Measurements from ENCODE around the gene STH. TPM values are rescaled to one million over a fixed set of nuclear protein-coding genes. Genes with fewer than 3 reads are reported as not detected.

Gene STH
- total RNA-seq, 1 experiment from 2014 or later, result not detected

- H3K9me3 Mint-ChIP-seq (ENCODE audit: unreplicated experiment), result peaks cover 10% of the 10 kb centered on the region
- no peaks in the 10 kb centered on the region for H3K4me1 Mint-ChIP-seq (ENCODE audit: insufficient read depth, unreplicated experiment)
- no peak for TF ChIP-seq CTCF (IDR thresholded peaks at IDR 0.05; ENCODE audit: unreplicated experiment)
- no peak overlapping the region for H3K27ac Mint-ChIP-seq (ENCODE audit: low read depth, unreplicated experiment)
- no peak for DNase-seq (ENCODE audit: unreplicated experiment)
- no TSS peak for BruUV-seq (replicated peaks)
- intact Hi-C loops (cut with micrococcal nuclease), result no loop called here
- no peak overlapping the region for H3K4me3 Mint-ChIP-seq (ENCODE audit: unreplicated experiment)
- H3K36me3 Mint-ChIP-seq (ENCODE audit: insufficient read depth, unreplicated experiment), result no peaks in the 10 kb centered on the region
- peaks cover 44% of the 10 kb centered on the region for H3K27me3 Mint-ChIP-seq (ENCODE audit: insufficient read depth, unreplicated experiment)
- CTCF ChIA-PET, result interaction anchor here (0.6 kb wide), 1 partner anchor 49 kb away, joined by 3 read pairs; no protein-coding TSS in a partner anchor
- POLR2A ChIA-PET, result no interaction called here
These were observed 24.8 kb upstream of the STH start for GRCh38 chr17:45973946-45974859.

- TF ChIP-seq CTCF (IDR thresholded peaks at IDR 0.05; ENCODE audit: unreplicated experiment), result no peak
- BruUV-seq (replicated peaks), result no TSS peak
- Mint-ChIP-seq H3K4me3 (ENCODE audit: unreplicated experiment) (no peak overlapping the region), H3K36me3 (ENCODE audit: insufficient read depth, unreplicated experiment) (no peaks in the 10 kb centered on the region), H3K9me3 (ENCODE audit: unreplicated experiment) (peaks cover 2% of the 10 kb centered on the region), H3K27me3 (ENCODE audit: insufficient read depth, unreplicated experiment) (peaks cover 35% of the 10 kb centered on the region), H3K27ac (ENCODE audit: low read depth, unreplicated experiment) (no peak overlapping the region), H3K4me1 (ENCODE audit: insufficient read depth, unreplicated experiment) (no peaks in the 10 kb centered on the region)
- POLR2A ChIA-PET, result no interaction called here
- no peak for DNase-seq (ENCODE audit: unreplicated experiment)
- intact Hi-C loops (cut with micrococcal nuclease), result no loop called here
- CTCF ChIA-PET, result interaction anchor here (0.6 kb wide), 2 partner anchors 50 to 143 kb away, joined by 3 read pairs; no protein-coding TSS in a partner anchor
These were observed 24.0 kb upstream of the STH start for GRCh38 chr17:45974916-45975630.

- no peaks in the 10 kb centered on the region for H3K9me3 Mint-ChIP-seq (ENCODE audit: unreplicated experiment)
- ChIA-PET CTCF (interaction anchor here (0.6 kb wide), 1 partner anchor 143 kb away, joined by 3 read pairs; no protein-coding TSS in a partner anchor), POLR2A (no interaction called here)
- DNase-seq (ENCODE audit: unreplicated experiment), result no peak
- no peaks in the 10 kb centered on the region for H3K4me1 Mint-ChIP-seq (ENCODE audit: insufficient read depth, unreplicated experiment)
- peaks cover 28% of the 10 kb centered on the region for H3K27me3 Mint-ChIP-seq (ENCODE audit: insufficient read depth, unreplicated experiment)
- no peaks in the 10 kb centered on the region for H3K36me3 Mint-ChIP-seq (ENCODE audit: insufficient read depth, unreplicated experiment)
- no peak overlapping the region for H3K4me3 Mint-ChIP-seq (ENCODE audit: unreplicated experiment)
- BruUV-seq (replicated peaks), result no TSS peak
- no peak for TF ChIP-seq CTCF (IDR thresholded peaks at IDR 0.05; ENCODE audit: unreplicated experiment)
- no peak overlapping the region for H3K27ac Mint-ChIP-seq (ENCODE audit: low read depth, unreplicated experiment)
- intact Hi-C loops (cut with micrococcal nuclease), result no loop called here
These were observed 23.3 kb upstream of the STH start for GRCh38 chr17:45975640-45976295.

- ChIA-PET CTCF (no interaction called here), POLR2A (no interaction called here)
- no peaks in the 10 kb centered on the region for H3K36me3 Mint-ChIP-seq (ENCODE audit: insufficient read depth, unreplicated experiment)
- no peak overlapping the region for H3K4me3 Mint-ChIP-seq (ENCODE audit: unreplicated experiment)
- no peak for TF ChIP-seq CTCF (IDR thresholded peaks at IDR 0.05; ENCODE audit: unreplicated experiment)
- no peaks in the 10 kb centered on the region for H3K9me3 Mint-ChIP-seq (ENCODE audit: unreplicated experiment)
- no TSS peak for BruUV-seq (replicated peaks)
- H3K27ac Mint-ChIP-seq (ENCODE audit: low read depth, unreplicated experiment), result no peak overlapping the region
- intact Hi-C loops (cut with micrococcal nuclease), result no loop called here
- no peaks in the 10 kb centered on the region for H3K4me1 Mint-ChIP-seq (ENCODE audit: insufficient read depth, unreplicated experiment)
- no peak for DNase-seq (ENCODE audit: unreplicated experiment)
- peaks cover 27% of the 10 kb centered on the region for H3K27me3 Mint-ChIP-seq (ENCODE audit: insufficient read depth, unreplicated experiment)
These were observed 22.7 kb upstream of the STH start for GRCh38 chr17:45976391-45976754.

All from MCF 10A (cell line).